ENCODE measurements around the gene FAM90A1.
"Not testable (repeated sequence)": the region's sequence is repeated elsewhere in the genome, so short reads cannot be mapped to it uniquely, and the experiment has no call there.

- TF ChIP-seq, protein P1, sequence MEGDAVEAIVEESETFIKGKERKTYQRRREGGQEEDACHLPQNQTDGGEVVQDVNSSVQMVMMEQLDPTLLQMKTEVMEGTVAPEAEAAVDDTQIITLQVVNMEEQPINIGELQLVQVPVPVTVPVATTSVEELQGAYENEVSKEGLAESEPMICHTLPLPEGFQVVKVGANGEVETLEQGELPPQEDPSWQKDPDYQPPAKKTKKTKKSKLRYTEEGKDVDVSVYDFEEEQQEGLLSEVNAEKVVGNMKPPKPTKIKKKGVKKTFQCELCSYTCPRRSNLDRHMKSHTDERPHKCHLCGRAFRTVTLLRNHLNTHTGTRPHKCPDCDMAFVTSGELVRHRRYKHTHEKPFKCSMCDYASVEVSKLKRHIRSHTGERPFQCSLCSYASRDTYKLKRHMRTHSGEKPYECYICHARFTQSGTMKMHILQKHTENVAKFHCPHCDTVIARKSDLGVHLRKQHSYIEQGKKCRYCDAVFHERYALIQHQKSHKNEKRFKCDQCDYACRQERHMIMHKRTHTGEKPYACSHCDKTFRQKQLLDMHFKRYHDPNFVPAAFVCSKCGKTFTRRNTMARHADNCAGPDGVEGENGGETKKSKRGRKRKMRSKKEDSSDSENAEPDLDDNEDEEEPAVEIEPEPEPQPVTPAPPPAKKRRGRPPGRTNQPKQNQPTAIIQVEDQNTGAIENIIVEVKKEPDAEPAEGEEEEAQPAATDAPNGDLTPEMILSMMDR (IDR thresholded peaks at IDR 0.05; ENCODE audit: low read depth, low read length, missing input control), result not testable (repeated sequence)
- TF ChIP-seq, protein P2, sequence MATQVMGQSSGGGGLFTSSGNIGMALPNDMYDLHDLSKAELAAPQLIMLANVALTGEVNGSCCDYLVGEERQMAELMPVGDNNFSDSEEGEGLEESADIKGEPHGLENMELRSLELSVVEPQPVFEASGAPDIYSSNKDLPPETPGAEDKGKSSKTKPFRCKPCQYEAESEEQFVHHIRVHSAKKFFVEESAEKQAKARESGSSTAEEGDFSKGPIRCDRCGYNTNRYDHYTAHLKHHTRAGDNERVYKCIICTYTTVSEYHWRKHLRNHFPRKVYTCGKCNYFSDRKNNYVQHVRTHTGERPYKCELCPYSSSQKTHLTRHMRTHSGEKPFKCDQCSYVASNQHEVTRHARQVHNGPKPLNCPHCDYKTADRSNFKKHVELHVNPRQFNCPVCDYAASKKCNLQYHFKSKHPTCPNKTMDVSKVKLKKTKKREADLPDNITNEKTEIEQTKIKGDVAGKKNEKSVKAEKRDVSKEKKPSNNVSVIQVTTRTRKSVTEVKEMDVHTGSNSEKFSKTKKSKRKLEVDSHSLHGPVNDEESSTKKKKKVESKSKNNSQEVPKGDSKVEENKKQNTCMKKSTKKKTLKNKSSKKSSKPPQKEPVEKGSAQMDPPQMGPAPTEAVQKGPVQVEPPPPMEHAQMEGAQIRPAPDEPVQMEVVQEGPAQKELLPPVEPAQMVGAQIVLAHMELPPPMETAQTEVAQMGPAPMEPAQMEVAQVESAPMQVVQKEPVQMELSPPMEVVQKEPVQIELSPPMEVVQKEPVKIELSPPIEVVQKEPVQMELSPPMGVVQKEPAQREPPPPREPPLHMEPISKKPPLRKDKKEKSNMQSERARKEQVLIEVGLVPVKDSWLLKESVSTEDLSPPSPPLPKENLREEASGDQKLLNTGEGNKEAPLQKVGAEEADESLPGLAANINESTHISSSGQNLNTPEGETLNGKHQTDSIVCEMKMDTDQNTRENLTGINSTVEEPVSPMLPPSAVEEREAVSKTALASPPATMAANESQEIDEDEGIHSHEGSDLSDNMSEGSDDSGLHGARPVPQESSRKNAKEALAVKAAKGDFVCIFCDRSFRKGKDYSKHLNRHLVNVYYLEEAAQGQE (IDR thresholded peaks at IDR 0.05), result not testable (repeated sequence)
- TF ChIP-seq, protein P3, sequence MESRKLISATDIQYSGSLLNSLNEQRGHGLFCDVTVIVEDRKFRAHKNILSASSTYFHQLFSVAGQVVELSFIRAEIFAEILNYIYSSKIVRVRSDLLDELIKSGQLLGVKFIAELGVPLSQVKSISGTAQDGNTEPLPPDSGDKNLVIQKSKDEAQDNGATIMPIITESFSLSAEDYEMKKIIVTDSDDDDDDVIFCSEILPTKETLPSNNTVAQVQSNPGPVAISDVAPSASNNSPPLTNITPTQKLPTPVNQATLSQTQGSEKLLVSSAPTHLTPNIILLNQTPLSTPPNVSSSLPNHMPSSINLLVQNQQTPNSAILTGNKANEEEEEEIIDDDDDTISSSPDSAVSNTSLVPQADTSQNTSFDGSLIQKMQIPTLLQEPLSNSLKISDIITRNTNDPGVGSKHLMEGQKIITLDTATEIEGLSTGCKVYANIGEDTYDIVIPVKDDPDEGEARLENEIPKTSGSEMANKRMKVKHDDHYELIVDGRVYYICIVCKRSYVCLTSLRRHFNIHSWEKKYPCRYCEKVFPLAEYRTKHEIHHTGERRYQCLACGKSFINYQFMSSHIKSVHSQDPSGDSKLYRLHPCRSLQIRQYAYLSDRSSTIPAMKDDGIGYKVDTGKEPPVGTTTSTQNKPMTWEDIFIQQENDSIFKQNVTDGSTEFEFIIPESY (IDR thresholded peaks at IDR 0.05), result not testable (repeated sequence)
- TF ChIP-seq TAF1 (conservative IDR thresholded peaks at IDR 0.05), result not testable (repeated sequence)
These were observed 7.3 kb upstream of the FAM90A1 start for GRCh38 chr12:8234746-8235145.

Data from liver (tissue), 3 donors.